Measurements from ENCODE around the gene RD3L. TPM values are rescaled to one million over a fixed set of nuclear protein-coding genes. Genes with fewer than 3 reads are reported as not detected.

The RD3L gene
- total RNA-seq, 2 donors from 2014 or later = not detected

GRCh38 chr14:103910262-103910935 lies 31.9 kb downstream of the RD3L start:
- no peak overlapping the region for H3K27ac ChIP-seq

GRCh38 chr14:103909531-103910261 lies 32.6 kb downstream of the RD3L start:
- peak overlapping the region in 1 of 2 donors; percentile 36 for H3K9ac ChIP-seq (ENCODE audit: low read depth in 2 of 2, low read length in 2 of 2)
- H3K4me3 ChIP-seq = no peak overlapping the region
- H3K4me1 ChIP-seq = no peaks in the 10 kb centered on the region
- peaks cover 4% of the 10 kb centered on the region for H3K36me3 ChIP-seq
- no peak for DNase-seq
- intact Hi-C loops (cut with DNase I) = loop anchor here (5.0 kb wide), 1 partner anchor 102 kb away; no protein-coding TSS in a partner anchor
- no peaks in the 10 kb centered on the region for H3K9me3 ChIP-seq
- no peak overlapping the region for H3K27ac ChIP-seq
- no peaks in the 10 kb centered on the region for H3K27me3 ChIP-seq
- no peak for TF ChIP-seq CTCF (IDR thresholded peaks at IDR 0.05)

More at GRCh38 chr14:103910262-103910935, 31.9 kb downstream of the RD3L start:
- peak; percentile 84 for TF ChIP-seq CTCF (IDR thresholded peaks at IDR 0.05)
- no peak overlapping the region for H3K4me3 ChIP-seq
- no peaks in the 10 kb centered on the region for H3K9me3 ChIP-seq
- peak; percentile 91 for DNase-seq
- no peaks in the 10 kb centered on the region for H3K4me1 ChIP-seq
- H3K27me3 ChIP-seq = no peaks in the 10 kb centered on the region
- no peak overlapping the region for H3K9ac ChIP-seq (ENCODE audit: low read depth in 2 of 2, low read length in 2 of 2)
- intact Hi-C loops (cut with DNase I) = loop anchor here (5.0 kb wide), 1 partner anchor 103 kb away; no protein-coding TSS in a partner anchor
- H3K36me3 ChIP-seq = peaks cover 4% of the 10 kb centered on the region

GRCh38 chr14:103908580-103908979 lies 33.7 kb downstream of the RD3L start:
- Histone ChIP-seq H3K27me3 (no peaks in the 10 kb centered on the region), H3K4me3 (no peak overlapping the region), H3K9ac (ENCODE audit: low read depth in 2 of 2, low read length in 2 of 2) (no peak overlapping the region), H3K4me1 (no peaks in the 10 kb centered on the region), H3K36me3 (peaks cover under 1% of the 10 kb centered on the region), H3K9me3 (no peaks in the 10 kb centered on the region), H3K27ac (no peak overlapping the region)
- TF ChIP-seq CTCF (IDR thresholded peaks at IDR 0.05) = no peak
- intact Hi-C loops (cut with DNase I) = no loop called here
- DNase-seq = no peak

GRCh38 chr14:103905842-103906456 lies 36.4 kb downstream of the RD3L start:
- H3K27me3 ChIP-seq = no peaks in the 10 kb centered on the region
- no peak for DNase-seq
- H3K27ac ChIP-seq = no peak overlapping the region
- H3K4me3 ChIP-seq = no peak overlapping the region
- intact Hi-C loops (cut with DNase I) = no loop called here
- no peaks in the 10 kb centered on the region for H3K36me3 ChIP-seq
- H3K9me3 ChIP-seq = no peaks in the 10 kb centered on the region
- no peaks in the 10 kb centered on the region for H3K4me1 ChIP-seq
- TF ChIP-seq CTCF (IDR thresholded peaks at IDR 0.05) = no peak
- no peak overlapping the region for H3K9ac ChIP-seq (ENCODE audit: low read depth in 2 of 2, low read length in 2 of 2)

- DNase-seq = no peak
- H3K4me3 ChIP-seq = no peak overlapping the region
- H3K36me3 ChIP-seq = no peaks in the 10 kb centered on the region
- no peaks in the 10 kb centered on the region for H3K27me3 ChIP-seq
- no peaks in the 10 kb centered on the region for H3K9me3 ChIP-seq
- intact Hi-C loops (cut with DNase I) = no loop called here
- H3K9ac ChIP-seq (ENCODE audit: low read depth in 2 of 2, low read length in 2 of 2) = no peak overlapping the region
- H3K27ac ChIP-seq = no peak overlapping the region
- no peak for TF ChIP-seq CTCF (IDR thresholded peaks at IDR 0.05)
- no peaks in the 10 kb centered on the region for H3K4me1 ChIP-seq
These were observed 37.7 kb downstream of the RD3L start for GRCh38 chr14:103904493-103905107.
